Measurements from ENCODE around the gene GDA. TPM values are rescaled to one million over a fixed set of nuclear protein-coding genes. Genes with fewer than 3 reads are reported as not detected.
"Not testable (repeated sequence)": the region's sequence is repeated elsewhere in the genome, so short reads cannot be mapped to it uniquely, and the experiment has no call there.

Gene GDA
- total RNA-seq, 1 experiment from 2014 or later, result 142 TPM

DNA sequence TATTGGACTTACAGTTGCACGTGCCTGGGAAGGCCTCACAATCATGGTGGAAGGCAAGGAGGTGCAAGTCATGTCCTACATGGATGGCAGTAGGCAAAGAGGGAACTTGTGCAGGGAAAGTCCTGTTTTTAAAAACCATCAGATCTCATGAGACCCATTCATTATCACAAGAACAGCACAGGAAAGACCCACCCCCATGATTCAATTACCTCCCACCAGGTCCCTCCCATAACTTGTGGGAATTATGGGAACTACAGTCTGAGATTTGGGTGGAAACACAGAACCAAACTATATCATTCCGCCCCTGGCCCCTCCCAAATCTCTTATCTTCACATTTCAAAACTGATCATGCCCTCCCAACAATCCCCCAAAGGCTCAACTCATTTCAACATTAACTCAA lies 140.2 kb downstream of the GDA start:
- CTCF ChIA-PET, result no interaction called here
- intact Hi-C loops (cut with micrococcal nuclease; ENCODE audit: unreplicated experiment), result no loop called here
- Histone ChIP-seq H3K36me3 (ENCODE audit: low read depth) (no peaks in the 10 kb centered on the region), H4K20me1 (ENCODE audit: insufficient read depth) (no peaks in the 10 kb centered on the region), H3K9me3 (ENCODE audit: insufficient read depth, low read depth) (peaks cover 9% of the 10 kb centered on the region; the same call in 1 of the 2 replicates), H3F3A (ENCODE audit: insufficient read depth, low read depth) (peaks cover 7% of the 10 kb centered on the region; the same call in 1 of the 2 replicates), H2AFZ (no peak overlapping the region), H3K4me1 (replicated peaks; ENCODE audit: insufficient read depth) (peaks cover 17% of the 10 kb centered on the region), H3K9me2 (ENCODE audit: insufficient read depth) (no peaks in the 10 kb centered on the region), H3K4me3 (no peak overlapping the region), H3K79me2 (ENCODE audit: low read depth) (no peaks in the 10 kb centered on the region), H3K27me3 (ENCODE audit: insufficient read depth, low read depth) (no peaks in the 10 kb centered on the region), H3K27ac (no peak overlapping the region), H3K4me2 (no peak overlapping the region)
- TF ChIP-seq, protein P1, sequence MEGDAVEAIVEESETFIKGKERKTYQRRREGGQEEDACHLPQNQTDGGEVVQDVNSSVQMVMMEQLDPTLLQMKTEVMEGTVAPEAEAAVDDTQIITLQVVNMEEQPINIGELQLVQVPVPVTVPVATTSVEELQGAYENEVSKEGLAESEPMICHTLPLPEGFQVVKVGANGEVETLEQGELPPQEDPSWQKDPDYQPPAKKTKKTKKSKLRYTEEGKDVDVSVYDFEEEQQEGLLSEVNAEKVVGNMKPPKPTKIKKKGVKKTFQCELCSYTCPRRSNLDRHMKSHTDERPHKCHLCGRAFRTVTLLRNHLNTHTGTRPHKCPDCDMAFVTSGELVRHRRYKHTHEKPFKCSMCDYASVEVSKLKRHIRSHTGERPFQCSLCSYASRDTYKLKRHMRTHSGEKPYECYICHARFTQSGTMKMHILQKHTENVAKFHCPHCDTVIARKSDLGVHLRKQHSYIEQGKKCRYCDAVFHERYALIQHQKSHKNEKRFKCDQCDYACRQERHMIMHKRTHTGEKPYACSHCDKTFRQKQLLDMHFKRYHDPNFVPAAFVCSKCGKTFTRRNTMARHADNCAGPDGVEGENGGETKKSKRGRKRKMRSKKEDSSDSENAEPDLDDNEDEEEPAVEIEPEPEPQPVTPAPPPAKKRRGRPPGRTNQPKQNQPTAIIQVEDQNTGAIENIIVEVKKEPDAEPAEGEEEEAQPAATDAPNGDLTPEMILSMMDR (conservative IDR thresholded peaks at IDR 0.05), result no peak
- TF ChIP-seq EZH2 (IDR thresholded peaks at IDR 0.05; ENCODE audit: low read depth), result no peak
- POLR2A ChIA-PET (ENCODE audit: unreplicated experiment), result no interaction called here
- BruUV-seq (replicated peaks), result no TSS peak
- DNase-seq, result no peak

- Histone ChIP-seq H3K79me2 (ENCODE audit: low read depth) (no peaks in the 10 kb centered on the region), H3K27ac (no peak overlapping the region), H3K4me3 (no peak overlapping the region), H3K4me1 (replicated peaks; ENCODE audit: insufficient read depth) (peaks cover 26% of the 10 kb centered on the region), H3K9me2 (ENCODE audit: insufficient read depth) (no peaks in the 10 kb centered on the region), H2AFZ (no peak overlapping the region), H3K9me3 (ENCODE audit: insufficient read depth, low read depth) (peaks cover 9% of the 10 kb centered on the region; the same call in 1 of the 2 replicates), H3K36me3 (ENCODE audit: low read depth) (no peaks in the 10 kb centered on the region), H3K27me3 (ENCODE audit: insufficient read depth, low read depth) (no peaks in the 10 kb centered on the region), H3F3A (ENCODE audit: insufficient read depth, low read depth) (peaks cover 16% of the 10 kb centered on the region; the same call in 1 of the 2 replicates), H4K20me1 (ENCODE audit: insufficient read depth) (no peaks in the 10 kb centered on the region), H3K4me2 (no peak overlapping the region)
- DNase-seq, result no peak
- ChIA-PET CTCF (interaction anchor here (0.6 kb wide), 1 partner anchor 255 kb away, joined by 6 read pairs; no protein-coding TSS in a partner anchor), POLR2A (ENCODE audit: unreplicated experiment) (interaction anchor here (0.6 to 0.7 kb wide), 2 partner anchors 61 to 264 kb away, joined by 11 to 33 read pairs; no protein-coding TSS in a partner anchor)
- no peak for TF ChIP-seq EZH2 (IDR thresholded peaks at IDR 0.05; ENCODE audit: low read depth)
- TF ChIP-seq, protein P1 (conservative IDR thresholded peaks at IDR 0.05), result no peak
- no TSS peak for BruUV-seq (replicated peaks)
- intact Hi-C loops (cut with micrococcal nuclease; ENCODE audit: unreplicated experiment), result loop anchor here (5.0 kb wide), 2 partner anchors 62 to 287 kb away; no protein-coding TSS in a partner anchor
These were observed 141.1 kb downstream of the GDA start for GRCh38 chr9:72290311-72290710.

DNA sequence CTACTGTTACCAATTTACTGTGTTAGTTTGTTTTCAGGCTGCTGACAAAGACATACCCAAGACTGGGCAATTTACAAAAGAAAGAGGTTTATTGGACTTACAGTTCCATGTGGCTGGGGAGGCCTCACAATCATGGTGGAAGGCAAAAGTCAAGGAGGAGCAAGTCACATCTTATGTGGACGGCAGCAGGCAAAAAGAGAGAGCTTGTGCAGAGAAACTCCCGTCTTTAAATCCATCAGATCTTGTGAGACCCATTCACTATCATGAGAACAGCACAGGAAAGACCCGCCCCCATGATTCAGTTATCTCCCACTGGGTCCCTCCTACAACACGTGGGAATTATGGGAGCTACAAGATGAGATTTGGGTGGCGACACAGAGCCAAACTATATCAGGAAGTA lies 142.3 kb downstream of the GDA start:
- H3K4me1 ChIP-seq (replicated peaks; ENCODE audit: insufficient read depth), result peaks cover 26% of the 10 kb centered on the region
- intact Hi-C loops (cut with micrococcal nuclease; ENCODE audit: unreplicated experiment), result loop anchor here (5.0 kb wide), 2 partner anchors 61 to 286 kb away; no protein-coding TSS in a partner anchor
- H3K4me2 ChIP-seq; H3K27ac ChIP-seq; H3K9me2 ChIP-seq (ENCODE audit: insufficient read depth); H3K27me3 ChIP-seq (ENCODE audit: insufficient read depth, low read depth); CTCF ChIA-PET; H3K4me3 ChIP-seq; H2AFZ ChIP-seq; H3K79me2 ChIP-seq (ENCODE audit: low read depth); BruUV-seq (replicated peaks); DNase-seq; POLR2A ChIA-PET (ENCODE audit: unreplicated experiment); H4K20me1 ChIP-seq (ENCODE audit: insufficient read depth); H3K36me3 ChIP-seq (ENCODE audit: low read depth); H3K9me3 ChIP-seq (ENCODE audit: insufficient read depth, low read depth): not testable (repeated sequence)
- H3F3A ChIP-seq (ENCODE audit: insufficient read depth, low read depth), result peaks cover 17% of the 10 kb centered on the region; the same call in 1 of the 2 replicates
